HL-60 (cell line): Measurements from ENCODE around the gene NCOA3.

ENCODE experiments used
- DNase-seq, 2 experiments: peaks; one replicate each; pipeline ENCODE4 v3.0.0-alpha.2; 2010 to 2020; ENCODE audit warnings: low read depth in 1 of 2, low spot score in 1 of 2
- H3K27ac ChIP-seq: fragments of 250-450 bp; sonication (Bioruptor Pico); replicated peaks from 2 replicates; pipeline ENCODE4 v1.5.1; 2020; ENCODE audit warnings: mild to moderate bottlenecking, moderate library complexity
- H3K27me3 ChIP-seq: fragments of 250-450 bp; sonication (Bioruptor Pico); 2 replicates; pipeline ENCODE4 v1.5.1; 2021; ENCODE audit warnings: mild to moderate bottlenecking, moderate library complexity; ENCODE audit not compliant: insufficient read depth, poor library complexity, severe bottlenecking
- H3K4me3 ChIP-seq: replicated peaks from 2 replicates; pipeline ENCODE4 v1.5.1; 2011; ENCODE audit warnings: mild to moderate bottlenecking, control low read depth, low read length; ENCODE audit not compliant: insufficient read depth
- GABPA ChIP-seq: IDR thresholded peaks from 2 replicates; pipeline ENCODE4 v1.6.1; 2012; ENCODE audit warnings: low read depth
- POLR2AphosphoS5 ChIP-seq: IDR thresholded peaks from 2 replicates; pipeline ENCODE4 v1.6.1; 2012; ENCODE audit warnings: low read depth
- SPI1 ChIP-seq: IDR thresholded peaks from 2 replicates; pipeline ENCODE4 v1.6.1; 2012; ENCODE audit warnings: low read depth, mild to moderate bottlenecking, borderline replicate concordance
- TF ChIP-seq, protein P1 (sequence below): IDR thresholded peaks from 2 replicates; pipeline ENCODE4 v1.6.1; 2012; ENCODE audit warnings: low read depth; ENCODE audit not compliant: insufficient replicate concordance
- TF ChIP-seq, protein P2 (sequence below): IDR thresholded peaks from one replicate; pipeline ENCODE4 v1.5.1; 2011; ENCODE audit warnings: low read length, control low read depth, inconsistent platforms; ENCODE audit not compliant: insufficient read depth

NCOA3 gene

DNA sequence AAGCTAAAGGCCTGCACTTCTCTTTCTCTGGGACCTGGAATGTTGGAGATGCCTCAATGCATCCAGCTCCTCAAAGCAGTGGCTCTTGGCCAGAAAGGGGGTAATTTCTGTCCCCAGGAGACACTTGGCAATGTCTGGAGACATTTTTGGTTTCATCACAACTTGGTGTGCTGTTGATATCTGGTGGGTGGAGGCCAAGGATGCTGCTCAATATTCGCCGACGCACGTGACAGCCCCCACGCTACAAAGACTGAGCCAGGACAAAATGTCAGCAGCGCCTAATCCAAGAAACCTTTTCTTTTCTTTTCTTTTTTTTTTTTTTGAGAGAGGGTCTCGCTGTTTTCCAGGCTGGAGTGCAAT lies 203.8 kb downstream of the NCOA3 start:
- Histone ChIP-seq H3K27me3 (no peaks in the 10 kb centered on the region), H3K27ac (no peak overlapping the region), H3K4me3 (no peak overlapping the region)
- DNase-seq: no peak
- TF ChIP-seq, protein P1, sequence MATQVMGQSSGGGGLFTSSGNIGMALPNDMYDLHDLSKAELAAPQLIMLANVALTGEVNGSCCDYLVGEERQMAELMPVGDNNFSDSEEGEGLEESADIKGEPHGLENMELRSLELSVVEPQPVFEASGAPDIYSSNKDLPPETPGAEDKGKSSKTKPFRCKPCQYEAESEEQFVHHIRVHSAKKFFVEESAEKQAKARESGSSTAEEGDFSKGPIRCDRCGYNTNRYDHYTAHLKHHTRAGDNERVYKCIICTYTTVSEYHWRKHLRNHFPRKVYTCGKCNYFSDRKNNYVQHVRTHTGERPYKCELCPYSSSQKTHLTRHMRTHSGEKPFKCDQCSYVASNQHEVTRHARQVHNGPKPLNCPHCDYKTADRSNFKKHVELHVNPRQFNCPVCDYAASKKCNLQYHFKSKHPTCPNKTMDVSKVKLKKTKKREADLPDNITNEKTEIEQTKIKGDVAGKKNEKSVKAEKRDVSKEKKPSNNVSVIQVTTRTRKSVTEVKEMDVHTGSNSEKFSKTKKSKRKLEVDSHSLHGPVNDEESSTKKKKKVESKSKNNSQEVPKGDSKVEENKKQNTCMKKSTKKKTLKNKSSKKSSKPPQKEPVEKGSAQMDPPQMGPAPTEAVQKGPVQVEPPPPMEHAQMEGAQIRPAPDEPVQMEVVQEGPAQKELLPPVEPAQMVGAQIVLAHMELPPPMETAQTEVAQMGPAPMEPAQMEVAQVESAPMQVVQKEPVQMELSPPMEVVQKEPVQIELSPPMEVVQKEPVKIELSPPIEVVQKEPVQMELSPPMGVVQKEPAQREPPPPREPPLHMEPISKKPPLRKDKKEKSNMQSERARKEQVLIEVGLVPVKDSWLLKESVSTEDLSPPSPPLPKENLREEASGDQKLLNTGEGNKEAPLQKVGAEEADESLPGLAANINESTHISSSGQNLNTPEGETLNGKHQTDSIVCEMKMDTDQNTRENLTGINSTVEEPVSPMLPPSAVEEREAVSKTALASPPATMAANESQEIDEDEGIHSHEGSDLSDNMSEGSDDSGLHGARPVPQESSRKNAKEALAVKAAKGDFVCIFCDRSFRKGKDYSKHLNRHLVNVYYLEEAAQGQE: no peak
- TF ChIP-seq, protein P2, sequence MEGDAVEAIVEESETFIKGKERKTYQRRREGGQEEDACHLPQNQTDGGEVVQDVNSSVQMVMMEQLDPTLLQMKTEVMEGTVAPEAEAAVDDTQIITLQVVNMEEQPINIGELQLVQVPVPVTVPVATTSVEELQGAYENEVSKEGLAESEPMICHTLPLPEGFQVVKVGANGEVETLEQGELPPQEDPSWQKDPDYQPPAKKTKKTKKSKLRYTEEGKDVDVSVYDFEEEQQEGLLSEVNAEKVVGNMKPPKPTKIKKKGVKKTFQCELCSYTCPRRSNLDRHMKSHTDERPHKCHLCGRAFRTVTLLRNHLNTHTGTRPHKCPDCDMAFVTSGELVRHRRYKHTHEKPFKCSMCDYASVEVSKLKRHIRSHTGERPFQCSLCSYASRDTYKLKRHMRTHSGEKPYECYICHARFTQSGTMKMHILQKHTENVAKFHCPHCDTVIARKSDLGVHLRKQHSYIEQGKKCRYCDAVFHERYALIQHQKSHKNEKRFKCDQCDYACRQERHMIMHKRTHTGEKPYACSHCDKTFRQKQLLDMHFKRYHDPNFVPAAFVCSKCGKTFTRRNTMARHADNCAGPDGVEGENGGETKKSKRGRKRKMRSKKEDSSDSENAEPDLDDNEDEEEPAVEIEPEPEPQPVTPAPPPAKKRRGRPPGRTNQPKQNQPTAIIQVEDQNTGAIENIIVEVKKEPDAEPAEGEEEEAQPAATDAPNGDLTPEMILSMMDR: no peak
- TF ChIP-seq GABPA: no peak

DNA sequence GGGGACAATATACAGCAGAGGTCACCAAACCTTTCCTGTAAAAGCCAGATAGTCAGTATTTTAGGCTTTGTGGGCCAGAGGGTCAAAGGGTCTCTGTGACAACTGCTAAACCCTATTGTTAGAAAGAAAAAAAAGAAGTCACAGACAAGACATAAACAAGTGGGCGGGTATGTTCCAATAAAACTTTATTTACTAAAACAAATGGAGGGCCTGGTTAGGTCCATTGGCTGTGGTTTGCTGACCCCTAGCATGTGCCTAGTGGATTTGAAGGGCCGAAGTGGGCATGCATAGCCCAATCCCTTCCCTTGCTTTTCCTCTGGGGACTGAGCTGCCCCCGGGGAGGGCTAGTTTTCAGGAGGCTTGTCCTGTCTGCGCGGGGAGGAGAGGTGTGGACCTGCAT lies 204.7 kb downstream of the NCOA3 start:
- DNase-seq: no peak
- H3K27ac ChIP-seq: no peak overlapping the region
- no peaks in the 10 kb centered on the region for H3K27me3 ChIP-seq
- H3K4me3 ChIP-seq: no peak overlapping the region
- TF ChIP-seq, protein P1: no peak
- TF ChIP-seq SPI1: no peak
- TF ChIP-seq POLR2AphosphoS5: no peak
- no peak for TF ChIP-seq GABPA
- TF ChIP-seq, protein P2: no peak
